Panc1 (cell line): ENCODE measurements around the gene KMT2C.
"Not testable (repeated sequence)": the region's sequence is repeated elsewhere in the genome, so short reads cannot be mapped to it uniquely, and the experiment has no call there.

Source experiments
- TCF7L2 ChIP-seq: IDR thresholded peaks from 2 replicates; pipeline ENCODE4 v1.6.1; 2011; ENCODE audit warnings: mild to moderate bottlenecking, low read depth, low read length, inconsistent platforms
- TF ChIP-seq, protein P1 (sequence below): fragments of 450-650 bp; IDR thresholded peaks from 2 replicates; pipeline ENCODE4 v1.5.1; 2017; ENCODE audit warnings: mild to moderate bottlenecking

DNA sequence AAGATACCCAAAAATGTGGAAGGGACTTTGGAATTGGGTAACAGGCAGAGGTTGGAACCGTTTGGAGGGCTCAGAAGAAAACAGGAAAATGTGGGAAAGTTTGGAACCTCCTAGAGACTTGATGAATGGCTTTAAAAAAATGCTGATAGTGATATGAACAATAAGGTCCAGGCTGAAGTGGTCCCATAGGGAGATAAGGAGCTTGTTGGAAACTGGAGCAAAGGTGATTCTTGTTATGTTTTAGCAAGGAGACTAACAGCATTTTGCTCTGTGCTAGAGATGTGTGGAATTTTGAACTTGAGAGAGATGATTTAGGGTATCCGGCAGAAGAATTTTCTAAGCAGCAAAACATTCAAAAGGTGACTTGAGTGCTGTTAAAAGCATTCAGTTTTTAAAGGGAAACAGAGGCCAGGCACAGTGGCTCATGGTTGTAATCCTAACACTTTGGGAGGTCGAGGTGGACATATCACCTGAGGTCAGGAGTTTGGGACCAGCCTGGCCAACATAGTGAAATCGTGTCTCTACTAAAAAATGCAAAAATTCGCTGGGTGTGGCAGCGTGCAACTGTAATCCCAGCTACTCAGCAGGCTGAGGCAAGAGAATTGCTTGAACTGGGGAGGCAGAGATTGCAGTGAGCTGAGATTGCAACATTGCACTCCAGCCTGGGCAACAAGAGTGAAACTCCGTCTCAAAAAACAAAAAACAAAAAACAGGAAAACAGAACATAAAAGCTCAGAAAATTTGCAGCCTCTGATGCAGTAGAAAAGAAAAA, 34.6 kb upstream of the KMT2C start:
- TF ChIP-seq, protein P1, sequence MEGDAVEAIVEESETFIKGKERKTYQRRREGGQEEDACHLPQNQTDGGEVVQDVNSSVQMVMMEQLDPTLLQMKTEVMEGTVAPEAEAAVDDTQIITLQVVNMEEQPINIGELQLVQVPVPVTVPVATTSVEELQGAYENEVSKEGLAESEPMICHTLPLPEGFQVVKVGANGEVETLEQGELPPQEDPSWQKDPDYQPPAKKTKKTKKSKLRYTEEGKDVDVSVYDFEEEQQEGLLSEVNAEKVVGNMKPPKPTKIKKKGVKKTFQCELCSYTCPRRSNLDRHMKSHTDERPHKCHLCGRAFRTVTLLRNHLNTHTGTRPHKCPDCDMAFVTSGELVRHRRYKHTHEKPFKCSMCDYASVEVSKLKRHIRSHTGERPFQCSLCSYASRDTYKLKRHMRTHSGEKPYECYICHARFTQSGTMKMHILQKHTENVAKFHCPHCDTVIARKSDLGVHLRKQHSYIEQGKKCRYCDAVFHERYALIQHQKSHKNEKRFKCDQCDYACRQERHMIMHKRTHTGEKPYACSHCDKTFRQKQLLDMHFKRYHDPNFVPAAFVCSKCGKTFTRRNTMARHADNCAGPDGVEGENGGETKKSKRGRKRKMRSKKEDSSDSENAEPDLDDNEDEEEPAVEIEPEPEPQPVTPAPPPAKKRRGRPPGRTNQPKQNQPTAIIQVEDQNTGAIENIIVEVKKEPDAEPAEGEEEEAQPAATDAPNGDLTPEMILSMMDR: not testable (repeated sequence)
- TF ChIP-seq TCF7L2: not testable (repeated sequence)
